GM06990 (cell line): ENCODE measurements around the gene SNPH.

Source experiments
- DNase-seq: peaks from one replicate; pipeline ENCODE4 v3.0.0-alpha.2; 2011; ENCODE audit not compliant: insufficient read length; ENCODE audit errors: extremely low read depth
- H3K27me3 ChIP-seq: replicated peaks from 2 replicates; pipeline ENCODE4 v1.6.0; 2011; ENCODE audit warnings: low read length; ENCODE audit not compliant: control insufficient read depth, insufficient read depth
- H3K36me3 ChIP-seq: 2 replicates; pipeline ENCODE4 v1.5.1; 2011; ENCODE audit warnings: low read length; ENCODE audit not compliant: control insufficient read depth, insufficient read depth
- H3K4me3 ChIP-seq: replicated peaks from 2 replicates; pipeline ENCODE4 v1.5.1; 2011; ENCODE audit warnings: low read depth, mild to moderate bottlenecking, control low read depth, low read length
- CTCF ChIP-seq: IDR thresholded peaks from 2 replicates; pipeline ENCODE4 v1.5.1; 2011; ENCODE audit warnings: low read length, control low read depth, mild to moderate bottlenecking, inconsistent platforms; ENCODE audit not compliant: insufficient read depth, poor library complexity, severe bottlenecking

Gene SNPH

GRCh38 chr20:1325173-1326030 is 59.3 kb downstream of the SNPH start:
- TF ChIP-seq CTCF, result no peak
- Histone ChIP-seq H3K27me3 (no peaks in the 10 kb centered on the region), H3K36me3 (peaks cover 2% of the 10 kb centered on the region; the same call in 1 of the 2 replicates), H3K4me3 (peak overlapping the region; percentile 93)
- DNase-seq, result peak; percentile 95

DNA sequence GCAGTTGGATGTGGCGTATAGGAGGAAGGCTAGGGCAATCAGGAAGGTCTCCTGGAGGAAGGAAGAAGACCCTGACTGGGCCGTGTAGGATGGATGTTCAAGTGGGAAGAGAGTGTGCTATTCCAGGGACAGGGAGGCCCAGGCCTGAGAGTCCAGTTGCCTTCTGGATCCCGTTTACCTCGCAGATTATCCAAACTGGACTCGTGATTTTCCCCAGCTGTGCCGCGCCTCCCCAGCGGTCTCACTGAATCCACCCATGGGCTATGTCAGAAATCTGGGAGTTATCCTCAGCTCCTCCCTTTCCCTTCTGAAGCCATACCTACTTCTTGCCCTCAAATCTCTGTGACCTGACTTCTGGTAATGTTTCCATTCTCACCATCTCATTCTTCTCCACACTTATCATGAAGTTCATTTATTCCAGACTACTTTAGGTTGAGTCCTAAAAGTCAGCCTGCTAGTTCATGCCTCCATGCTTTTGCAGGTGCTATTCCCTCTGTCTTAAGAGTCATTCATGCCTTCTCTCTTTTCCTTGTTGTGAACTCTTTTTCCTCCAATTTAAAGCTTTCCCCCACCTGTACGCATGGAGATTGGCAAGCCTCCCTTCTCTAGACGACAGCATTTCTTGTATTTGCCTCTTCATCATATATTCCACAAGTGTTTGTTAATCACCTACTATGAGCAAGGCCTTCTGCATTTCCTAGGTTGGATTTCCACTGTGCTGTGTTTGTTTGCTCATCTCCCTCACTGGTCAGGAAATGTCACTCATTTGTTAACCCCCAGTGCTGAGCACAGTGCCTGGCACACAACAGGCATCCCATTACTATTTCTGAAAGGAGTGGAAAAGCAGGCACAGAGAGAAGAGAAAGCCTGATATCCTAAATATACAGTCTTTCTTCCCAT is 60.2 kb downstream of the SNPH start:
- Histone ChIP-seq H3K4me3 (peak overlapping the region; percentile 93), H3K27me3 (no peaks in the 10 kb centered on the region), H3K36me3 (peaks cover 4% of the 10 kb centered on the region; the same call in 1 of the 2 replicates)
- DNase-seq, result no peak
- no peak for TF ChIP-seq CTCF

DNA sequence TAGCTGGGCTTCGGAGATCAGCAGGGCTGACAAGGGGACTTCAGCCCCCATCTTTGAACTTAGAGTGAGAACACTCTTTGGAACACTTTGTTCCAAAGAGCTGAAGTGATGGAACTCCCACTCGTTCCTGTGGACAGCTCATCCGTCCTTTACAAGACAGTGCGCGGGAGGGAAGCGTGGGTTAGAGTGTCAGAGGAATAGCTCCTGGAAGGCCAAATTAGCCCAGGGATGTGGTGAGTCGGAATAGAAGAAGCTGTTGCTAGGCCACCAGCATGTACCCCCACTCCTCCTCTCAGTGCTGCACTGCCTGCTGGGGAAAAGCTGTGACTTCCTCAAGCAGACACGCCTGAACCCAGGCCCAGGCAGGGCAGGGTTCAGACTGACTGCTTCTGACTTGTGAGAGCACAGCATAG is 61.2 kb downstream of the SNPH start:
- Histone ChIP-seq H3K27me3 (no peaks in the 10 kb centered on the region), H3K4me3 (no peak overlapping the region), H3K36me3 (peaks cover 4% of the 10 kb centered on the region; the same call in 1 of the 2 replicates)
- no peak for TF ChIP-seq CTCF
- DNase-seq, result no peak

GRCh38 chr20:1327827-1328679 is 62.0 kb downstream of the SNPH start:
- no peak for TF ChIP-seq CTCF
- H3K36me3 ChIP-seq, result peaks cover 6% of the 10 kb centered on the region
- no peak for DNase-seq
- no peak overlapping the region for H3K4me3 ChIP-seq
- H3K27me3 ChIP-seq, result no peaks in the 10 kb centered on the region

- no peak for DNase-seq
- no peak for TF ChIP-seq CTCF
Measured at GRCh38 chr20:1328680-1329330, 62.7 kb downstream of the SNPH start, which contains the start of gene SDCBP2. TSS of gene SDCBP2 (minus strand) at chr20:1329139. CDS start at chr20:1320416, 8,723 bp downstream.

More at GRCh38 chr20:1328680-1329330, 62.7 kb downstream of the SNPH start, which contains the start of gene SDCBP2:
- H3K36me3 ChIP-seq, result peaks cover 7% of the 10 kb centered on the region
- no peaks in the 10 kb centered on the region for H3K27me3 ChIP-seq
- H3K4me3 ChIP-seq, result no peak within 1 kb of the TSS
